ENCODE measurements around the gene CMSS1.

The CMSS1 gene

DNA sequence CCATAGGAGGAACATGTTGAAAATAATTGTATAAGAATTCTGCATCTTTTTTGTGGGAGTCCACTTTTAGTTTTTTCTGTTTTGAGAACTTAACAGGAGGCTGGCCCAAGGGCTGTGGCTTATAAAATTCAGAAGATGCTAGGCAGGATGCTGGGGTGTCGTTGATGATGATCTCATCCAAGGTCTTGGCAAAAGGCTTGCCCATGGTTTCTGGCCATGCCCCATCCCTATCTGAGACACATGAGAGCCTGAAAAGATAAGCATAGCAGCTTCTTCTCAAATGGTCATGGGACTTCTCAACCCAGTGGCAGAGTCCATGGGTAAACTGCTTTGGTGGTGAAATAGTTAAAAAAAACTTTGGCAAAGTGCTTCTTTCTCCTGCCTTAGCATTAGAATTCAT lies 35.2 kb downstream of the CMSS1 start:
- H3K27me3 Mint-ChIP-seq = no peaks in the 10 kb centered on the region
- ATAC-seq (replicated peaks) = no peak
- H3K4me1 Mint-ChIP-seq = peaks cover 12 to 25% of the 10 kb centered on the region in 2 donors
- DNase-seq = no peak
- no peak overlapping the region for H3K27ac Mint-ChIP-seq
- peaks cover 0 to 7% of the 10 kb centered on the region in 2 donors for H3K36me3 Mint-ChIP-seq
- no peak overlapping the region for H3K4me3 Mint-ChIP-seq
- H3K9me3 Mint-ChIP-seq = no peaks in the 10 kb centered on the region

DNA sequence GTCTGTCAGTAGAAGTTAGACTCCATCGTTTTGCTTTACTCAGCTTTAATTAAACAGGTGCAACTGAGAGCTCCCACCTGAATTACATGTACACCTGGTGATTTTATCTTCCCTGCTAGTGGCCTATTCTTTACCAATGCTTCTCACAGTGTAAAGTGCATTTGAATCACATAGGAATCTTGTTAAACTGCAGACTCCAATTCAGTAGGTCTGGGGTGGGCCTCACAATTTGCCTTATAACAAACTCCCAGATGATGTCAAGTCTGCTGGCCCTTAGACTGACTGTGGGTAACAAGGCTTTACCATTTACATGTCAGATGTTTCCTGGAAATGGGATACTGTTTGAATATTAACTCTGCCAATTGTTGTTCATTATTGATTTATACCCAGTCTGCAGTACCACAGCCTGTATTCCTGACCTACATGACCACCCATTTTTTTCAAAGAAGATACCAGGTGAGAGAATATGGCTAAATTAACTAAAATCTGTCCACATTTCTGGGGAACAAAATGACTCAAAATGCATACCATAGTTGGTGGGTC lies 37.2 kb downstream of the CMSS1 start:
- no peaks in the 10 kb centered on the region for H3K27me3 Mint-ChIP-seq
- DNase-seq (no peak), ATAC-seq (replicated peaks) (no peak)
- H3K9me3 Mint-ChIP-seq = no peaks in the 10 kb centered on the region
- H3K4me1 Mint-ChIP-seq = peaks cover 7 to 32% of the 10 kb centered on the region in 2 donors
- peaks cover 0 to 11% of the 10 kb centered on the region in 2 donors for H3K36me3 Mint-ChIP-seq
- H3K27ac Mint-ChIP-seq = no peak overlapping the region
- H3K4me3 Mint-ChIP-seq = no peak overlapping the region

DNA sequence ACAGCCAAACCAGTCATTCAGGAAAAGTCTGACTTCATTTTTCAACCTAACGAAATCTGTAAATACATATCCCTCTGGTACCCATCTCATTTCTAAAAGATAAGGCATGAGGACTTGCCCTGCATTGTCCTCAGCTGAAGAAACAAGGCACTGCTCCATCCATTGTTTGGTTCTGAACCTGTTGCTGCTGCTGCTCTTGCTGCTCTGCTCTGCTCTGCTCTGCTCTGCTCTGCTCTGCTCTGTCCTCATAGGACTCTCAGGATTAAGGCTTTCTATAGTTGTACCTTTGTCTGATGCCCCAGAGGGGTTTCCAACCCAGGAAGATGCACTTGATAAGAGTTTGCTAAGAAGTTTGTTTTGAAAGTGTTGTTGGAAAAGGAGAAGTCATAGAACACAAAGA lies 38.2 kb downstream of the CMSS1 start:
- Mint-ChIP-seq H3K4me3 (no peak overlapping the region), H3K36me3 (peaks cover 0 to 15% of the 10 kb centered on the region in 2 donors), H3K9me3 (no peaks in the 10 kb centered on the region), H3K27ac (no peak overlapping the region), H3K27me3 (no peaks in the 10 kb centered on the region), H3K4me1 (peaks cover 7 to 39% of the 10 kb centered on the region in 2 donors)
- DNase-seq (no peak), ATAC-seq (replicated peaks) (no peak)

DNA sequence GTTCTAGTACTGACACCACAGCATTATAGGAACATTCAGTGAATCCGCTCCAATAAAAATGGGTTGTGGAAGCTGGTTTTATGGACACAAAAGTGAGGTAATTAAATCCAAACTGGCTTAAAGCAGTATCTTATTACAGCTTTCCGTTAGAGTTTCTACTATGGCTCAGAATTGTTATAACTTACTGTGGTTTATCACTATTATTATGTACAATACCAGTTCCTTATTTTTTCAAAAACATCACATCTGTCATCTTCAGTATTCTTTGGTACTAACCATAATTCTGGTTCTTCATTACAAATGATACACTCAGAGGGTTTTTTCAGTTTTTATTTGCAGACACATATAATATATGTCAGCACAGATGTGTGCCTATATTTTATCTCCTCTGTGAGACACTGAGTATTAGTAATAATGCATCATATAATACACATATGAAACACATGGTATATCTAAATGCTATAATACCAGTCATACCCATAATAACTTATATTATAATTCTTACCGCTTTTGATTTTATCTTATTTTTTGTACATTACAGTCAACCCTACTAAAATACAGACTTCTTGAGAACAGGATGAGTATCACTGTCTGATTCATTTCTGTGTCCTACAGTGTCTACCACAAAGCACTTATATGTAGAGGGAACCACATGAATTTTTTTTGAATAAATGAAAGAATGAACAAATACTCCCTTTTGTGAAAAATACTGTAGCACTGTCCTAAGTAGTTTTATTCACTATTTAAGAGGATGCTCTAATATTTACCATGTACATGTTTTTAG lies 39.0 kb downstream of the CMSS1 start:
- H3K36me3 Mint-ChIP-seq = peaks cover 2 to 21% of the 10 kb centered on the region in 2 donors
- DNase-seq (no peak), ATAC-seq (replicated peaks) (peak; percentile 75 to 78)
- H3K4me3 Mint-ChIP-seq = no peak overlapping the region
- H3K4me1 Mint-ChIP-seq = peaks cover 9 to 39% of the 10 kb centered on the region in 2 donors
- H3K9me3 Mint-ChIP-seq = no peaks in the 10 kb centered on the region
- H3K27me3 Mint-ChIP-seq = no peaks in the 10 kb centered on the region
- peak overlapping the region; percentile 9 for H3K27ac Mint-ChIP-seq

DNA sequence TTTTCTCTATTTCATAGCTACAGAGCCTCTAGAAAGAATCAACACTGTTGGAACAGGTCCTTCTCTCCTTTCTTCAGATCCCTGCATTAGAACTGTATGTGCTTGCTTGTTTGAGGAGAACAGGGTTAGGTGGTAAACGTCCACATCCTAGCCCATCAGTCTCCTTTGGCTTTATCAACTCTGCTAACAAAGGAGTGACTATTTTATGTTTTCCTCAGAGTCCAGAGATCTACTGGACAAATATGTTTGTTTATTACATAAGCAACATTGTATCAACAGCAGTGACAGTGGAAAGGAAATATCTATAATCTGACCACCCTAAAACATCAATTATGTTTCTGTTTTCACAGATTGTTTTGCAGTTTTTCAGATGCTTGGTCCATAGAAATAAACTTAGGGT lies 39.6 kb downstream of the CMSS1 start:
- Mint-ChIP-seq H3K27me3 (no peaks in the 10 kb centered on the region), H3K4me3 (no peak overlapping the region), H3K27ac (no peak overlapping the region), H3K9me3 (no peaks in the 10 kb centered on the region), H3K4me1 (peaks cover 9 to 39% of the 10 kb centered on the region in 2 donors), H3K36me3 (peaks cover 2 to 22% of the 10 kb centered on the region in 2 donors)
- ATAC-seq (replicated peaks) = no peak
- no peak for DNase-seq

DNA sequence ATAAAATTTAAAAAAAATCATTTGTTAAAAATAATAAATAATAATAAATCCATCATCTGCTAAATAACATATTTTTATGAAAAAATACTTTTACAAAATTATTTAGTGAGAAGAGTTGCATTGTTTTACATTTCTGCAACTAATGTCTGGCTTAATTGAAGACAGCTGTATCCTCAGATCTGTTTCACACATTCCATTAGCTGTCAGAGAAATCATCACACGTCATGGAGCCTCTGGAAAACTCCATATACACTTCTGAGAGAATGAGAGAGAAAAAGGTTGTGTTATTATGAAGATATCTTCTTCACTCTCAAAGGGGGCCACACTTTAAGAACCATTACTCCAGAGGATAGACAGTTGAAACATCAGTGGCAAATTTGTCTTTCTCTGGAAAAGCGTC lies 40.8 kb downstream of the CMSS1 start:
- Mint-ChIP-seq H3K4me3 (no peak overlapping the region), H3K27me3 (no peaks in the 10 kb centered on the region), H3K27ac (no peak overlapping the region), H3K36me3 (peaks cover 11 to 31% of the 10 kb centered on the region in 2 donors), H3K4me1 (peaks cover 9 to 47% of the 10 kb centered on the region in 2 donors), H3K9me3 (peaks cover 0 to 2% of the 10 kb centered on the region in 2 donors)
- no peak for DNase-seq
- ATAC-seq (replicated peaks) = no peak

DNA sequence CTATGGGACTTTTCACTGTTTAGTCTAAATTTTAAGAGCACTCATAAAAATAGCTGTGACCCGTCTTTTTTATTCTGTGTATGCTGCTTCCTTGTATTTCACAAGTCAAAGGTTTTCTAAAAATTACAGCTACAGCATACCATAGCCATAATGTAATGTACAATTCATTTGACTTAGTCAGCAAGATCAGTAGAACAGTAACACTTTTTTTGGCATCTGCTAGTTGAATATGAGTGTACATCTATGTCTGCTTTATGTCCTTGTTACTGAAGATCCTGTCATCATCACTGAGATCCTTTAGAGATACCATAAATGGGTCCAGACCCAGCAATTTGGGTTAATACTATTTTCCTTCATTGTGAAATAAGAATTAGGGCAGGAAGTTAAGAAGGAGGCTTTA lies 42.2 kb downstream of the CMSS1 start:
- ATAC-seq (replicated peaks) (no peak), DNase-seq (no peak)
- H3K4me1 Mint-ChIP-seq = peaks cover 9 to 36% of the 10 kb centered on the region in 2 donors
- no peaks in the 10 kb centered on the region for H3K27me3 Mint-ChIP-seq
- H3K36me3 Mint-ChIP-seq = peaks cover 18 to 38% of the 10 kb centered on the region in 2 donors
- H3K4me3 Mint-ChIP-seq = no peak overlapping the region
- H3K27ac Mint-ChIP-seq = no peak overlapping the region
- H3K9me3 Mint-ChIP-seq = peaks cover 0 to 2% of the 10 kb centered on the region in 2 donors

DNA sequence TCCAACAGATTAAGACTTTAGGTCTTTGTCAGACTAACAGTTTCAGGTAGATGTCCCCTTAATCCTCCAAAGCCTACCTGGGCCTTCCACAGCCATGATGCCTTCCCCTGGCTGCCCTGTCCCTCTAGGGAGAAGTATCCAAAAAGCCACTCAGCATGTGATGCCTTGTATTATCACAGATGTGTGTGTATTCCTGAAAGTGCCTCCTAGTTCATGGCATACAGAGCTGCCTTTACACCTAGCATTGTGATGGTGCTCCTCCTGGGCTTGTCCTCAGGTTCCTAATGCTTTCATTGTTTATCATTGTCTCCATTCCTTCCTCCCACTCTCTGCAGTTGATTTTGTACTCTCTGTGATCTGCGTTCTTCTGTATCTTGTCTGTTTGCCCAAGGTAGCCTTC lies 43.6 kb downstream of the CMSS1 start:
- no peak overlapping the region for H3K4me3 Mint-ChIP-seq
- peaks cover 21 to 36% of the 10 kb centered on the region in 2 donors for H3K36me3 Mint-ChIP-seq
- H3K9me3 Mint-ChIP-seq = peaks cover 0 to 2% of the 10 kb centered on the region in 2 donors
- no peak overlapping the region for H3K27ac Mint-ChIP-seq
- no peak for DNase-seq
- H3K4me1 Mint-ChIP-seq = peaks cover 8 to 35% of the 10 kb centered on the region in 2 donors
- H3K27me3 Mint-ChIP-seq = no peaks in the 10 kb centered on the region
- ATAC-seq (replicated peaks) = no peak

DNA sequence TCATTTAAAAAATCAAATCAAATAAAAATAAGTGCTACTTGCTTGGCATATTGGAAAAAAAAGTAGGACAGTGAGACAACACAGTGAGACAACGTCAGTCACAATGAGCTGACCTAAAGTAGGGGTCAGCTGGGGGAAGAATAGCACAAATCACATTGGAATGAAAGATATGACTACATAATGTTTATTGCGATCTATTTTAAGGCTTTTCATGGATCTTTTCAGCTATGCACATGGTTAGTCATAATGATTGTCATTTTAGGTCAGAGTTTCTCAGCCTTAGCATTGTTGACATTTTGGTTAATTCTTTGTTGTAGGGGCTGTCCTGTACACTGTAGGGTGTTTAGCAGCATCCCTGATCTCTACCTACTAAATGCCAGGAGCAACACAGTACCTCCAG lies 44.5 kb downstream of the CMSS1 start:
- no peak overlapping the region for H3K4me3 Mint-ChIP-seq
- H3K36me3 Mint-ChIP-seq = peaks cover 22 to 38% of the 10 kb centered on the region in 2 donors
- H3K9me3 Mint-ChIP-seq = peaks cover 0 to 2% of the 10 kb centered on the region in 2 donors
- no peak for DNase-seq
- peak; percentile 45 to 46 for ATAC-seq (replicated peaks)
- peaks cover 12 to 38% of the 10 kb centered on the region in 2 donors for H3K4me1 Mint-ChIP-seq
- H3K27ac Mint-ChIP-seq = no peak overlapping the region
- H3K27me3 Mint-ChIP-seq = no peaks in the 10 kb centered on the region

DNA sequence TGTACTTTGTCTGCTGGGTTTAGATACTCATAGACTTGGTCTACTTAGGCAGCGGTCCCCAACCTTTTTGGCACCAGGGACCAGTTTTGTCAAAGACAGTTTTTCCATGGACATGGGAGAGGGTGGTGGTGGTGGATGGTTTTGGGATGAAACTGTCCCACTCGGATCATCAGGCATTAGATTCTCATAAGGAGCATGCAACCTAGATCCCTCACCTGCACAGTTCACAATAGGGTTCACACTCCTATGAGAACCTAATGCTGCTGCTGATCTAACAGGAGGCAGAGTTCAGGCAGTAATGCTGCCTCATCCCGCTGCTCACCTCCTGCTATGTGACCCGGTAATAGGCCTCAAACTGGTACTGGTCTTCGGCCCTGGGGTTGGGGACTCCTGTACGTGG lies 45.3 kb downstream of the CMSS1 start:
- ATAC-seq (replicated peaks) (no peak), DNase-seq (no peak)
- H3K36me3 Mint-ChIP-seq = peaks cover 22 to 38% of the 10 kb centered on the region in 2 donors
- peaks cover 14 to 45% of the 10 kb centered on the region in 2 donors for H3K4me1 Mint-ChIP-seq
- H3K27ac Mint-ChIP-seq = no peak overlapping the region
- no peak overlapping the region for H3K4me3 Mint-ChIP-seq
- peaks cover 0 to 2% of the 10 kb centered on the region in 2 donors for H3K9me3 Mint-ChIP-seq
- H3K27me3 Mint-ChIP-seq = no peaks in the 10 kb centered on the region

DNA sequence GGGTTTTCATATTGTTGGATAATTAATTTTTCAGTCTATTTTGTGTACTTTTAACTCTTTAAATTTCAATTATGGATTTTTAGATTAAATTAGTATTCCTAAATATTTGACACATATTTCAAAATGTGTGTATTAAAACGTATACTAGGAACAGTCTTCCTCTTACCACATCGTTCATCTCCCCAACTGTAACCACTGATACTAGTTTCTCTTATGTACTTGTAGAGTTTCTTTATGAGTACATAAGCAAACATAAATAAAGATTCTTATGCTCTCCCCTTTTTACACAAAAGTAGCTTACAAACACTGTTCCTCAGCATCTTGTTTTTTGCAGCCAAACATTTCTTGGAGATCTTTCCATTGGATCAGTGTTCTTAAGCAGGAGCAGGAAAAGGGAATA lies 45.9 kb downstream of the CMSS1 start:
- H3K9me3 Mint-ChIP-seq = peaks cover 0 to 2% of the 10 kb centered on the region in 2 donors
- ATAC-seq (replicated peaks) = no peak
- H3K36me3 Mint-ChIP-seq = peaks cover 22 to 38% of the 10 kb centered on the region in 2 donors
- peaks cover 16 to 51% of the 10 kb centered on the region in 2 donors for H3K4me1 Mint-ChIP-seq
- H3K27me3 Mint-ChIP-seq = no peaks in the 10 kb centered on the region
- DNase-seq = no peak
- no peak overlapping the region for H3K4me3 Mint-ChIP-seq
- H3K27ac Mint-ChIP-seq = no peak overlapping the region

DNA sequence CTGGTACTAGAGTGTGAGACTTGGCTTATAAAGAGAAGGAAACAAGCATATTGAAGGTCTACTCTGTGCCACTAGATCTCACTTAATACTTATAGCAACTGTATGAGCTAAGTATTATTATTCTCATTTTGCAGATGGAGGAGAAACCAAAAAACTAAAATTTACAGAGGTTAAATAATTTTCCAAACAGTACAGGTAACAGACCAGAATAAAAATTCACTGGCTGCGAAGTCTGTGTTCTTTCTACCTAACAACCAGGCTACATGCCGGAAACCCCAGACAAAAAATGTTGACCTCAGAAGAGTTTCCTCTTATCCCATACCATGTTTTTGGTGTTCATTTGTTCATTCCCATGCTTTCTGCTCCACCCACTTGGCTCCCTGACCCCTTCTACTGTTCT lies 46.6 kb downstream of the CMSS1 start:
- peaks cover 0 to 2% of the 10 kb centered on the region in 2 donors for H3K9me3 Mint-ChIP-seq
- H3K4me3 Mint-ChIP-seq = no peak overlapping the region
- peaks cover 16 to 49% of the 10 kb centered on the region in 2 donors for H3K4me1 Mint-ChIP-seq

DNA sequence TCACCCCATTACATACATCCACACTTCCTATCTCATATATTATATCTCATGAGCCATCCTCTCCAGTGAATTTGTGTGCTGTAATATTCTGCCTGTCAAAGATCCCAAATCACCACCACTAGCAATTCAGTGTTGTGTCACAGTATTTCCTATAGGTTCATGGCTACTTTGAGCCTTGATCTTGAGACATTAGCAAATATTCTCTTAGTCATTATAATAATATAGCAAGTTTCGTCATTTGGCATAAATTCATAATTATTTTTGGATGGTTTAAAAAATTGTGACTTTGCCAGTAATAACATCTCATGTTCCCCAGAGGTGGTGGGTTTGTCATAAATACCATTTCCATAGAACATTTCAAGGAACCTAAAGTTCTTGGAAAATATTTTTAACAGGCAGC lies 47.7 kb downstream of the CMSS1 start:
- H3K9me3 Mint-ChIP-seq = peaks cover 0 to 2% of the 10 kb centered on the region in 2 donors
- peaks cover 22 to 34% of the 10 kb centered on the region in 2 donors for H3K36me3 Mint-ChIP-seq
- DNase-seq (no peak), ATAC-seq (replicated peaks) (no peak)
- no peaks in the 10 kb centered on the region for H3K27me3 Mint-ChIP-seq
- no peak overlapping the region for H3K4me3 Mint-ChIP-seq
- H3K4me1 Mint-ChIP-seq = peaks cover 16 to 42% of the 10 kb centered on the region in 2 donors
- H3K27ac Mint-ChIP-seq = no peak overlapping the region

More for the DNA sequence above, 46.6 kb downstream of the CMSS1 start:
- Mint-ChIP-seq H3K36me3 (peaks cover 22 to 37% of the 10 kb centered on the region in 2 donors), H3K27me3 (no peaks in the 10 kb centered on the region), H3K27ac (no peak overlapping the region)
- ATAC-seq (replicated peaks) (no peak), DNase-seq (no peak)

DNA sequence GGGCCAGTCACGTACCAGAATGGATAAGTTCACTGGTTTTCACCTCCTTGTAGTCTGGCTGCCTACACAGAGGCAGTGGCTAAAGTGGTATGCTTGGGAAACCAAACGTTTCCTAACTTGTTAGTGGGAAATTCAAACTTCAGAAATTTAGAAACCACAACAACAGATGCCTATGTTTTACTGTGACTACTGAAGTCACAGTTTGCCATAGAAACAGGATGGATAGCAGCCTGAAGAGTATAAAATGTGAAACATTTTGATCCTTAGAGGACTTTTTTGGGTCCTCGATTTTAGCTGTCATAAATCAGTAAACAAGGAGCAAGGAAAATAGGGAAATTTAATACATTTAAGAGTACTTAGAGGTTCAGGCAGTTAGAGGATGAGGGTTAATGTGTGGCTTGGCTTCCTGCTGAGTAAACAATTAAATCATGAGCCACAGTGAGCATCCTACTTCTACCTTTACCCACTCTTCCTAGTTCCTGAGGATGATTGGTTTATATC lies 48.6 kb downstream of the CMSS1 start:
- Mint-ChIP-seq H3K9me3 (peaks cover 0 to 2% of the 10 kb centered on the region in 2 donors), H3K27me3 (no peaks in the 10 kb centered on the region), H3K36me3 (peaks cover 22 to 30% of the 10 kb centered on the region in 2 donors), H3K4me3 (peak overlapping the region in 1 of 2 donors; percentile 18), H3K27ac (peak overlapping the region; percentile 70), H3K4me1 (peaks cover 16 to 40% of the 10 kb centered on the region in 2 donors)
- DNase-seq (no peak), ATAC-seq (replicated peaks) (peak; percentile 58 to 67)

Measured in stimulated activated naive B cell treated with anti-CD40 and anti-IgM and Interleukin-4, amounts not matched to agents 10 μg/mL and 1 μg/mL and 100 μg/mL, for 72 hours (primary cell).